Measurements from ENCODE around the gene RDM1.

DNA sequence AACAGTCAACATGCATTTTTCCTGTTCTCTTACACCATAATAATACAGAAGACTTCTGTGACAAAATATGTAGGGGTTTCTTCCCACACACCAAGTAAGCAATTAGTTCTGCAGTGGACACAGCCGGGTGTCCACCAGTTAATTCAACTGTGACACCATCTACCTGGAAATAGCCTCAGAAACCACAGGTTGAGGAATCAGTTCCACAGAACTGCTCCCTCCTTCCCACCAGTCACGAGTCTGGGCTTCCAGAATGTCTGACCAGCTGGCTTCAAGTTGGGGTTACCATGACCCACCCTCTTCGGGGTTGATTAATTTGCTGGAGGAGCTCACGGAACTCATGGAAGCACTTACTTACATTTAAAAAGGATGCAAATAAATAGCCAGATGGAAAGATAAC, 36.8 kb downstream of the RDM1 start:
- TF ChIP-seq CTCF (IDR thresholded peaks at IDR 0.05 in 4 of 5, conservative IDR thresholded peaks at IDR 0.05 in 1 of 5) (no peak), POLR2A (IDR thresholded peaks at IDR 0.05) (no peak)

Measured in gastrocnemius medialis (tissue), 4 donors.